ENCODE measurements around the gene NEU3. TPM values are rescaled to one million over a fixed set of nuclear protein-coding genes. Genes with fewer than 3 reads are reported as not detected.

The NEU3 gene
- total RNA-seq, 1 experiment from 2014 or later = 9.9 TPM

GRCh38 chr11:75001686-75002085, 13.0 kb downstream of the NEU3 start:
- H3K27ac ChIP-seq = no peak overlapping the region
- no peak overlapping the region for H3K4me2 ChIP-seq
- POLR2A ChIA-PET (ENCODE audit: unreplicated experiment) = no interaction called here
- H4K20me1 ChIP-seq (ENCODE audit: insufficient read depth) = no peaks in the 10 kb centered on the region
- H3K27me3 ChIP-seq (ENCODE audit: insufficient read depth, low read depth) = no peaks in the 10 kb centered on the region
- no peak for TF ChIP-seq CTCF (conservative IDR thresholded peaks at IDR 0.05)
- no peak for TF ChIP-seq EZH2 (IDR thresholded peaks at IDR 0.05; ENCODE audit: low read depth)
- H3K79me2 ChIP-seq (ENCODE audit: low read depth) = no peaks in the 10 kb centered on the region
- CTCF ChIA-PET = interaction anchor here (0.8 kb wide), 1 partner anchor 247 kb away, joined by 3 read pairs; no protein-coding TSS in a partner anchor
- intact Hi-C loops (cut with micrococcal nuclease; ENCODE audit: unreplicated experiment) = no loop called here
- no peaks in the 10 kb centered on the region for H3F3A ChIP-seq (ENCODE audit: insufficient read depth, low read depth)
- no peak overlapping the region for H3K4me3 ChIP-seq
- no peaks in the 10 kb centered on the region; the same call in 1 of the 2 replicates for H3K9me2 ChIP-seq (ENCODE audit: insufficient read depth)
- no peak for DNase-seq
- no peaks in the 10 kb centered on the region for H3K9me3 ChIP-seq (ENCODE audit: insufficient read depth, low read depth)
- BruUV-seq (replicated peaks) = no TSS peak
- H2AFZ ChIP-seq = no peak overlapping the region
- no peaks in the 10 kb centered on the region for H3K4me1 ChIP-seq (replicated peaks; ENCODE audit: insufficient read depth)
- no peaks in the 10 kb centered on the region for H3K36me3 ChIP-seq (ENCODE audit: low read depth)

- no peak overlapping the region for H3K4me3 ChIP-seq
- no peaks in the 10 kb centered on the region for H3K79me2 ChIP-seq (ENCODE audit: low read depth)
- no peaks in the 10 kb centered on the region for H4K20me1 ChIP-seq (ENCODE audit: insufficient read depth)
- H3K4me2 ChIP-seq = no peak overlapping the region
- ChIA-PET POLR2A (ENCODE audit: unreplicated experiment) (no interaction called here), CTCF (interaction anchor here (0.8 kb wide), 1 partner anchor 246 kb away, joined by 3 read pairs; no protein-coding TSS in a partner anchor)
- no TSS peak for BruUV-seq (replicated peaks)
- H3K9me3 ChIP-seq (ENCODE audit: insufficient read depth, low read depth) = no peaks in the 10 kb centered on the region
- intact Hi-C loops (cut with micrococcal nuclease; ENCODE audit: unreplicated experiment) = no loop called here
- no peak overlapping the region for H2AFZ ChIP-seq
- no peaks in the 10 kb centered on the region for H3K36me3 ChIP-seq (ENCODE audit: low read depth)
- DNase-seq = no peak
- H3K27me3 ChIP-seq (ENCODE audit: insufficient read depth, low read depth) = no peaks in the 10 kb centered on the region
- no peaks in the 10 kb centered on the region for H3F3A ChIP-seq (ENCODE audit: insufficient read depth, low read depth)
- no peaks in the 10 kb centered on the region; the same call in 1 of the 2 replicates for H3K9me2 ChIP-seq (ENCODE audit: insufficient read depth)
- no peaks in the 10 kb centered on the region for H3K4me1 ChIP-seq (replicated peaks; ENCODE audit: insufficient read depth)
- TF ChIP-seq EZH2 (IDR thresholded peaks at IDR 0.05; ENCODE audit: low read depth) (no peak), CTCF (conservative IDR thresholded peaks at IDR 0.05) (no peak)
- no peak overlapping the region for H3K27ac ChIP-seq
Measured at GRCh38 chr11:75002516-75002915, 13.8 kb downstream of the NEU3 start.

- Histone ChIP-seq H2AFZ (no peak overlapping the region), H3K9me3 (ENCODE audit: insufficient read depth, low read depth) (no peaks in the 10 kb centered on the region), H4K20me1 (ENCODE audit: insufficient read depth) (no peaks in the 10 kb centered on the region), H3K4me2 (no peak overlapping the region), H3K4me3 (no peak overlapping the region), H3F3A (ENCODE audit: insufficient read depth, low read depth) (no peaks in the 10 kb centered on the region), H3K4me1 (replicated peaks; ENCODE audit: insufficient read depth) (no peaks in the 10 kb centered on the region), H3K36me3 (ENCODE audit: low read depth) (no peaks in the 10 kb centered on the region), H3K27me3 (ENCODE audit: insufficient read depth, low read depth) (no peaks in the 10 kb centered on the region), H3K79me2 (ENCODE audit: low read depth) (no peaks in the 10 kb centered on the region), H3K27ac (no peak overlapping the region), H3K9me2 (ENCODE audit: insufficient read depth) (no peaks in the 10 kb centered on the region; the same call in 1 of the 2 replicates)
- DNase-seq = no peak
- BruUV-seq (replicated peaks) = no TSS peak
- intact Hi-C loops (cut with micrococcal nuclease; ENCODE audit: unreplicated experiment) = no loop called here
- CTCF ChIA-PET = no interaction called here
- TF ChIP-seq EZH2 (IDR thresholded peaks at IDR 0.05; ENCODE audit: low read depth) (no peak), CTCF (conservative IDR thresholded peaks at IDR 0.05) (no peak)
- POLR2A ChIA-PET (ENCODE audit: unreplicated experiment) = interaction anchor here (0.6 to 0.7 kb wide), 2 partner anchors 13 to 65 kb away, joined by 4 to 8 read pairs; no protein-coding TSS in a partner anchor
Measured at GRCh38 chr11:75004215-75004614, 15.5 kb downstream of the NEU3 start.

Measured in PC-9 (cell line).